Measurements from ENCODE around the gene SRF.

Gene SRF

GRCh38 chr6:43187821-43188220 lies 16.8 kb downstream of the SRF start:
- no peak for TF ChIP-seq CTCF (IDR thresholded peaks at IDR 0.05)

- TF ChIP-seq CTCF (IDR thresholded peaks at IDR 0.05): no peak
Measured at GRCh38 chr6:43188426-43188825, 17.4 kb downstream of the SRF start.

- no peak for TF ChIP-seq CTCF (IDR thresholded peaks at IDR 0.05)
Measured at GRCh38 chr6:43189776-43190304, 18.8 kb downstream of the SRF start.

- no peak for TF ChIP-seq CTCF (IDR thresholded peaks at IDR 0.05)
Measured at GRCh38 chr6:43192911-43193310, 21.8 kb downstream of the SRF start.

- no peak for TF ChIP-seq CTCF (IDR thresholded peaks at IDR 0.05)
Measured at GRCh38 chr6:43193929-43194328, 22.9 kb downstream of the SRF start.

- TF ChIP-seq CTCF (IDR thresholded peaks at IDR 0.05): no peak
Measured at GRCh38 chr6:43196337-43196736, 25.3 kb downstream of the SRF start.

GRCh38 chr6:43199912-43200311 lies 28.8 kb downstream of the SRF start:
- no peak for TF ChIP-seq CTCF (IDR thresholded peaks at IDR 0.05)

- no peak for TF ChIP-seq CTCF (IDR thresholded peaks at IDR 0.05)
Measured at GRCh38 chr6:43200541-43200940, 29.5 kb downstream of the SRF start.

All from LNCAP (cell line).